ENCODE results near the gene TOR1AIP2. TPM values are rescaled to one million over a fixed set of nuclear protein-coding genes. Genes with fewer than 3 reads are reported as not detected.

The TOR1AIP2 gene
- polyA plus RNA-seq, 2 of the 4 experiments (the other 2 are of a cell fraction): 17.1 to 35.0 TPM

- H3K9me3 ChIP-seq: no peaks in the 10 kb centered on the region
- FAIRE-seq: no peak
- WGBS (ENCODE audit: missing lambda C conversion rate): 53% methylated on average over 1 of the region's 1 CpG
- no peak overlapping the region for H3K4me3 ChIP-seq
- no peak overlapping the region for H3K27ac ChIP-seq
- CTCF ChIA-PET: interaction anchor here (0.9 to 16.1 kb wide), 13 partner anchors 10 to 557 kb away, joined by 3 to 644 read pairs (median 6); no protein-coding TSS in a partner anchor
- no peak for ATAC-seq
- H3K4me2 ChIP-seq: no peak overlapping the region
- no peak for DNase-seq (ENCODE audit: low read depth in 1 of 2, low spot score in 1 of 2)
- TF ChIP-seq CTCF (IDR thresholded peaks at IDR 0.05): no peak
- no peak for TF ChIP-seq POLR2A (IDR thresholded peaks at IDR 0.05; ENCODE audit: low read length)
- TF ChIP-seq ZC3H11A (IDR thresholded peaks at IDR 0.05): no peak
- no peak for TF ChIP-seq KDM1A (IDR thresholded peaks at IDR 0.05; ENCODE audit: low read depth)
- TF ChIP-seq REST (IDR thresholded peaks at IDR 0.05): no peak
- TF ChIP-seq E2F6 (IDR thresholded peaks at IDR 0.05; ENCODE audit: borderline replicate concordance, low read depth): no peak
- TF ChIP-seq CHD2 (IDR thresholded peaks at IDR 0.05; ENCODE audit: low read length, partially characterized antibody): no peak
- no peak for TF ChIP-seq HOXA7 (CRISPR knock-in tag; IDR thresholded peaks at IDR 0.05)
- no peak for TF ChIP-seq FOSB (CRISPR knock-in tag; IDR thresholded peaks at IDR 0.05)
- no peak for TF ChIP-seq EHMT2 (IDR thresholded peaks at IDR 0.05; ENCODE audit: low read depth)
- no peak for TF ChIP-seq ZFP36 (IDR thresholded peaks at IDR 0.05; ENCODE audit: borderline replicate concordance, partially characterized antibody)
- no peak for TF ChIP-seq TP53 (CRISPR knock-in tag; IDR thresholded peaks at IDR 0.05)
- no peak for TF ChIP-seq ZNF302 (CRISPR knock-in tag; IDR thresholded peaks at IDR 0.05)
- no peak for TF ChIP-seq NPAS2 (CRISPR knock-in tag; IDR thresholded peaks at IDR 0.05; ENCODE audit: borderline replicate concordance)
- no peak for TF ChIP-seq FOSL2 (IDR thresholded peaks at IDR 0.05)
- TF ChIP-seq FOSL2 (CRISPR knock-in tag; IDR thresholded peaks at IDR 0.05): no peak
- TF ChIP-seq MYC (IDR thresholded peaks at IDR 0.05; ENCODE audit: borderline replicate concordance, low read length): no peak
- POLR2A ChIA-PET: no interaction called here
- H3K4me1 ChIP-seq: no peaks in the 10 kb centered on the region
These were observed 69.1 kb downstream of the TOR1AIP2 start for GRCh38 chr1:179808503-179808902.

GRCh38 chr1:179807691-179808485 is 69.7 kb downstream of the TOR1AIP2 start:
- no peak for FAIRE-seq
- Histone ChIP-seq H3K4me1 (no peaks in the 10 kb centered on the region), H3K9me3 (no peaks in the 10 kb centered on the region), H3K4me3 (no peak overlapping the region), H3K27ac (no peak overlapping the region), H3K4me2 (no peak overlapping the region)
- no peak for DNase-seq (ENCODE audit: low read depth in 1 of 2, low spot score in 1 of 2)
- no peak for TF ChIP-seq TP53 (CRISPR knock-in tag; IDR thresholded peaks at IDR 0.05)
- TF ChIP-seq ZNF302 (CRISPR knock-in tag; IDR thresholded peaks at IDR 0.05): no peak
- TF ChIP-seq SREBF2 (IDR thresholded peaks at IDR 0.05): no peak
- no peak for TF ChIP-seq RCOR1 (IDR thresholded peaks at IDR 0.05; ENCODE audit: low read depth, low read length)
- no peak for TF ChIP-seq MAX (IDR thresholded peaks at IDR 0.05)
- TF ChIP-seq HOXB13 (CRISPR knock-in tag; IDR thresholded peaks at IDR 0.05; ENCODE audit: low read depth): no peak
- TF ChIP-seq POLR2AphosphoS2 (conservative IDR thresholded peaks at IDR 0.05; ENCODE audit: low read length): no peak
- no peak for TF ChIP-seq HOXB5 (CRISPR knock-in tag; IDR thresholded peaks at IDR 0.05)
- no peak for TF ChIP-seq JUNB (IDR thresholded peaks at IDR 0.05)
- no peak for TF ChIP-seq PHF8 (IDR thresholded peaks at IDR 0.05; ENCODE audit: borderline replicate concordance, low read depth)
- TF ChIP-seq HDAC2 (IDR thresholded peaks at IDR 0.05): no peak
- TF ChIP-seq ESRRA (IDR thresholded peaks at IDR 0.05; ENCODE audit: borderline replicate concordance, low read length): no peak
- CTCF ChIA-PET: interaction anchor here (0.9 to 16.1 kb wide), 6 partner anchors 8 to 556 kb away, joined by 3 to 644 read pairs (median 31); no protein-coding TSS in a partner anchor
- ATAC-seq: no peak
- WGBS (ENCODE audit: missing lambda C conversion rate): 74% methylated on average over 11 of the region's 11 CpGs
- POLR2A ChIA-PET: no interaction called here

Data from A549 (cell line).